ENCODE measurements around the gene CCM2L. TPM values are rescaled to one million over a fixed set of nuclear protein-coding genes. Genes with fewer than 3 reads are reported as not detected.
A peak's percentile ranks its signal among the peaks of the same experiment; 100 is the strongest.

CCM2L gene
- total and polyA plus RNA-seq, 2 experiments from 2014 or later = 4.9 to 13.3 TPM

DNA sequence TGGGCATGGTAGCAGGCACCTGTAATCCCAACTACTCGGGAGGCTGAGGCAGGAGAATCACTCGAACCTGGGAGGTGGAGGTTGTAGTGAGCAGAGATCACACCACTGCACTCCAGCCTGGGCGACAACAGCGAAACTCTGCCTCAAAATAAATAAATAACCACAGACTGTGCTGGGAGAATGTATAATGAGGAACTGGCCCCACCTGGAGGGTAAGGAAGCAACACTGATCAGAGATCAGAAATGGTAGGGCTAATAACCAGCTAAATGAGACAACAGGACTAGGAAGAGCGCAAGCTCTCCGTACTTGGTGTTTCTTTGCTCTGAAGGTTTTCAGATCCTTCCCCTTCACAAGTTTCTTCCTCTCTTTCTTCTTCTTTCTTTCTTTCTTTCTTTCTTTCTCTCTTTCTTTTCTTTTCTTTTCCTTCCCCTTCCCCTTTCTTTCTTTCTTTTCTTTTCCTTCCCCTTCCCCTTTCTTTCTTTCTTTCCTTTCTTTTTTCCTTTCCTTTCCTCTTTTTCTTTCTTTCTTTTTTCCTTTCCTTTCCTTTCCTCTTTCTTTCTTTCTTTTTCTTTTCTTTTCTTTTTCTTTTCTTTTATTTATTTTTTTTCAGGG is 14.6 kb downstream of the CCM2L start:
- Histone ChIP-seq H3K4me1 (ENCODE audit: insufficient read depth) (peaks cover 15% of the 10 kb centered on the region), H4K20me1 (replicated peaks; ENCODE audit: insufficient read depth) (peaks cover 10% of the 10 kb centered on the region; the same call in 1 of the 2 replicates), H3F3A (replicated peaks; ENCODE audit: low read depth) (peaks cover 11% of the 10 kb centered on the region), H3K9me2 (ENCODE audit: insufficient read depth) (no peaks in the 10 kb centered on the region), H3K36me3 (ENCODE audit: insufficient read depth) (no peaks in the 10 kb centered on the region), H3K27ac (ENCODE audit: low read depth) (0 out of 2 replicates have a peak overlapping the region, but pooled peaks have one; percentile 20), H3K27me3 (ENCODE audit: insufficient read depth) (peaks cover 5% of the 10 kb centered on the region; the same call in 1 of the 2 replicates), H3K79me2 (replicated peaks; ENCODE audit: insufficient read depth) (no peaks in the 10 kb centered on the region; the same call in 1 of the 2 replicates), H3K4me3 (no peak overlapping the region), H3K4me2 (no peak overlapping the region), H2AFZ (no peak overlapping the region)
- H3K4me3 Mint-ChIP-seq = no peak overlapping the region; the same call in 2 of the 3 replicates
- DNase-seq (ENCODE audit: low spot score) (no peak), ATAC-seq (no peak)
- H3K27ac Mint-ChIP-seq = no peak overlapping the region
- H3K9me3 Mint-ChIP-seq = peaks cover 21% of the 10 kb centered on the region
- H3K4me1 Mint-ChIP-seq = peaks cover 19% of the 10 kb centered on the region
- no peak for TF ChIP-seq POLR2AphosphoS5 (IDR thresholded peaks at IDR 0.05; ENCODE audit: low read depth)
- TF ChIP-seq, protein P1, sequence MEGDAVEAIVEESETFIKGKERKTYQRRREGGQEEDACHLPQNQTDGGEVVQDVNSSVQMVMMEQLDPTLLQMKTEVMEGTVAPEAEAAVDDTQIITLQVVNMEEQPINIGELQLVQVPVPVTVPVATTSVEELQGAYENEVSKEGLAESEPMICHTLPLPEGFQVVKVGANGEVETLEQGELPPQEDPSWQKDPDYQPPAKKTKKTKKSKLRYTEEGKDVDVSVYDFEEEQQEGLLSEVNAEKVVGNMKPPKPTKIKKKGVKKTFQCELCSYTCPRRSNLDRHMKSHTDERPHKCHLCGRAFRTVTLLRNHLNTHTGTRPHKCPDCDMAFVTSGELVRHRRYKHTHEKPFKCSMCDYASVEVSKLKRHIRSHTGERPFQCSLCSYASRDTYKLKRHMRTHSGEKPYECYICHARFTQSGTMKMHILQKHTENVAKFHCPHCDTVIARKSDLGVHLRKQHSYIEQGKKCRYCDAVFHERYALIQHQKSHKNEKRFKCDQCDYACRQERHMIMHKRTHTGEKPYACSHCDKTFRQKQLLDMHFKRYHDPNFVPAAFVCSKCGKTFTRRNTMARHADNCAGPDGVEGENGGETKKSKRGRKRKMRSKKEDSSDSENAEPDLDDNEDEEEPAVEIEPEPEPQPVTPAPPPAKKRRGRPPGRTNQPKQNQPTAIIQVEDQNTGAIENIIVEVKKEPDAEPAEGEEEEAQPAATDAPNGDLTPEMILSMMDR (conservative IDR thresholded peaks at IDR 0.05; ENCODE audit: low read depth in 2 of 2) = peak in 1 of 2 experiments; percentile 40; a peak in 2 of 4 replicates
- peaks cover 28% of the 10 kb centered on the region for H3K36me3 Mint-ChIP-seq (ENCODE audit: low read depth)
- peaks cover 5% of the 10 kb centered on the region for H3K27me3 Mint-ChIP-seq (ENCODE audit: insufficient read depth, low read depth, poor library complexity)

DNA sequence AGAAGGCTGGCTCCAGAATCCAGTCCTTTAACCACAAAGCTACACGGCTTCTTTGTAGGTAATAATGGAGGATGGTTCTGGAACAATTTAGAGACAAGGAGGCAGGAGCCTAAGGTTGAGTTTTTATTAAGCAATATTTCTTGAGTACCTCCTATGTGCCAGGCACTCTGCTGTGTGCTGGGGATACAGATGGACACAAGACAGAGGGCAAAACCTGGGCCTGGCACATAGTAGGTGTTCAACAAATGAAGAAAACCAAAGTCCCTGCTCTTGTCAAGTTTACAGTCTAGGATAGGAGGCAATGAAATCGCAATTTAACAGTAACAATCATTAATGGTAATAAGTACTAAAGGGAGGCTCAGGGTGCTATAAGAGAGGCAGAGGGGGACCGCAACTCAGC is 17.4 kb downstream of the CCM2L start:
- peaks cover 13% of the 10 kb centered on the region; the same call in 2 of the 3 replicates for H3K4me1 Mint-ChIP-seq
- no peak overlapping the region for H3K27ac Mint-ChIP-seq
- H3F3A ChIP-seq (replicated peaks; ENCODE audit: low read depth) = peaks cover 13% of the 10 kb centered on the region
- peaks cover 14% of the 10 kb centered on the region; the same call in 1 of the 2 replicates for H4K20me1 ChIP-seq (replicated peaks; ENCODE audit: insufficient read depth)
- H3K4me3 Mint-ChIP-seq = no peak overlapping the region
- H3K36me3 ChIP-seq (ENCODE audit: insufficient read depth) = no peaks in the 10 kb centered on the region
- no peak for ATAC-seq
- H3K79me2 ChIP-seq (replicated peaks; ENCODE audit: insufficient read depth) = no peaks in the 10 kb centered on the region
- H3K27me3 Mint-ChIP-seq (ENCODE audit: insufficient read depth, low read depth, poor library complexity) = peaks cover 5% of the 10 kb centered on the region
- TF ChIP-seq POLR2AphosphoS5 (IDR thresholded peaks at IDR 0.05; ENCODE audit: low read depth) (no peak), CREB1 (CRISPR knock-in tag; IDR thresholded peaks at IDR 0.05; ENCODE audit: low read depth) (no peak), ZNF114 (CRISPR knock-in tag; IDR thresholded peaks at IDR 0.05) (no peak), STAT1 (IDR thresholded peaks at IDR 0.05; ENCODE audit: unreplicated experiment) (no peak), ZNF331 (CRISPR knock-in tag; IDR thresholded peaks at IDR 0.05; ENCODE audit: low read depth) (no peak)
- TF ChIP-seq, protein P2, sequence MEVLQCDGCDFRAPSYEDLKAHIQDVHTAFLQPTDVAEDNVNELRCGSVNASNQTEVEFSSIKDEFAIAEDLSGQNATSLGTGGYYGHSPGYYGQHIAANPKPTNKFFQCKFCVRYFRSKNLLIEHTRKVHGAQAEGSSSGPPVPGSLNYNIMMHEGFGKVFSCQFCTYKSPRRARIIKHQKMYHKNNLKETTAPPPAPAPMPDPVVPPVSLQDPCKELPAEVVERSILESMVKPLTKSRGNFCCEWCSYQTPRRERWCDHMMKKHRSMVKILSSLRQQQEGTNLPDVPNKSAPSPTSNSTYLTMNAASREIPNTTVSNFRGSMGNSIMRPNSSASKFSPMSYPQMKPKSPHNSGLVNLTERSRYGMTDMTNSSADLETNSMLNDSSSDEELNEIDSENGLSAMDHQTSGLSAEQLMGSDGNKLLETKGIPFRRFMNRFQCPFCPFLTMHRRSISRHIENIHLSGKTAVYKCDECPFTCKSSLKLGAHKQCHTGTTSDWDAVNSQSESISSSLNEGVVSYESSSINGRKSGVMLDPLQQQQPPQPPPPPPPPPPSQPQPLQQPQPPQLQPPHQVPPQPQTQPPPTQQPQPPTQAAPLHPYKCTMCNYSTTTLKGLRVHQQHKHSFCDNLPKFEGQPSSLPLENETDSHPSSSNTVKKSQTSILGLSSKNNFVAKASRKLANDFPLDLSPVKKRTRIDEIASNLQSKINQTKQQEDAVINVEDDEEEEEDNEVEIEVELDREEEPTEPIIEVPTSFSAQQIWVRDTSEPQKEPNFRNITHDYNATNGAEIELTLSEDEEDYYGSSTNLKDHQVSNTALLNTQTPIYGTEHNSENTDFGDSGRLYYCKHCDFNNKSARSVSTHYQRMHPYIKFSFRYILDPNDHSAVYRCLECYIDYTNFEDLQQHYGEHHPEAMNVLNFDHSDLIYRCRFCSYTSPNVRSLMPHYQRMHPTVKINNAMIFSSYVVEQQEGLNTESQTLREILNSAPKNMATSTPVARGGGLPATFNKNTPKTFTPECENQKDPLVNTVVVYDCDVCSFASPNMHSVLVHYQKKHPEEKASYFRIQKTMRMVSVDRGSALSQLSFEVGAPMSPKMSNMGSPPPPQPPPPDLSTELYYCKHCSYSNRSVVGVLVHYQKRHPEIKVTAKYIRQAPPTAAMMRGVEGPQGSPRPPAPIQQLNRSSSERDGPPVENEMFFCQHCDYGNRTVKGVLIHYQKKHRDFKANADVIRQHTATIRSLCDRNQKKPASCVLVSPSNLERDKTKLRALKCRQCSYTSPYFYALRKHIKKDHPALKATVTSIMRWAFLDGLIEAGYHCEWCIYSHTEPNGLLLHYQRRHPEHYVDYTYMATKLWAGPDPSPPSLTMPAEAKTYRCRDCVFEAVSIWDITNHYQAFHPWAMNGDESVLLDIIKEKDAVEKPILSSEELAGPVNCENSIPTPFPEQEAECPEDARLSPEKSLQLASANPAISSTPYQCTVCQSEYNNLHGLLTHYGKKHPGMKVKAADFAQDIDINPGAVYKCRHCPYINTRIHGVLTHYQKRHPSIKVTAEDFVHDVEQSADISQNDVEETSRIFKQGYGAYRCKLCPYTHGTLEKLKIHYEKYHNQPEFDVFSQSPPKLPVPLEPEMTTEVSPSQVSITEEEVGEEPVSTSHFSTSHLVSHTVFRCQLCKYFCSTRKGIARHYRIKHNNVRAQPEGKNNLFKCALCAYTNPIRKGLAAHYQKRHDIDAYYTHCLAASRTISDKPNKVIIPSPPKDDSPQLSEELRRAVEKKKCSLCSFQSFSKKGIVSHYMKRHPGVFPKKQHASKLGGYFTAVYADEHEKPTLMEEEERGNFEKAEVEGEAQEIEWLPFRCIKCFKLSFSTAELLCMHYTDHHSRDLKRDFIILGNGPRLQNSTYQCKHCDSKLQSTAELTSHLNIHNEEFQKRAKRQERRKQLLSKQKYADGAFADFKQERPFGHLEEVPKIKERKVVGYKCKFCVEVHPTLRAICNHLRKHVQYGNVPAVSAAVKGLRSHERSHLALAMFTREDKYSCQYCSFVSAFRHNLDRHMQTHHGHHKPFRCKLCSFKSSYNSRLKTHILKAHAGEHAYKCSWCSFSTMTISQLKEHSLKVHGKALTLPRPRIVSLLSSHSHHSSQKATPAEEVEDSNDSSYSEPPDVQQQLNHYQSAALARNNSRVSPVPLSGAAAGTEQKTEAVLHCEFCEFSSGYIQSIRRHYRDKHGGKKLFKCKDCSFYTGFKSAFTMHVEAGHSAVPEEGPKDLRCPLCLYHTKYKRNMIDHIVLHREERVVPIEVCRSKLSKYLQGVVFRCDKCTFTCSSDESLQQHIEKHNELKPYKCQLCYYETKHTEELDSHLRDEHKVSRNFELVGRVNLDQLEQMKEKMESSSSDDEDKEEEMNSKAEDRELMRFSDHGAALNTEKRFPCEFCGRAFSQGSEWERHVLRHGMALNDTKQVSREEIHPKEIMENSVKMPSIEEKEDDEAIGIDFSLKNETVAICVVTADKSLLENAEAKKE (CRISPR knock-in tag; IDR thresholded peaks at IDR 0.05) = no peak
- peaks cover 20% of the 10 kb centered on the region for H3K9me3 Mint-ChIP-seq
- no peak overlapping the region for H2AFZ ChIP-seq
- peaks cover 13% of the 10 kb centered on the region for H3K27me3 ChIP-seq (ENCODE audit: insufficient read depth)
- H3K4me2 ChIP-seq = no peak overlapping the region
- DNase-seq (ENCODE audit: low spot score) = no peak
- no peak overlapping the region for H3K27ac ChIP-seq (ENCODE audit: low read depth)
- H3K36me3 Mint-ChIP-seq (ENCODE audit: low read depth) = peaks cover 23% of the 10 kb centered on the region
- H3K4me3 ChIP-seq = no peak overlapping the region
- no peaks in the 10 kb centered on the region for H3K9me2 ChIP-seq (ENCODE audit: insufficient read depth)
- peaks cover 12% of the 10 kb centered on the region for H3K4me1 ChIP-seq (ENCODE audit: insufficient read depth)
